Activated CD4-positive, alpha-beta T cell treated with anti-CD3 and anti-CD28 coated beads for 36 hours (primary cell): Measurements from ENCODE around the gene RTKN2. TPM values are rescaled to one million over a fixed set of nuclear protein-coding genes. Genes with fewer than 3 reads are reported as not detected.
"Not testable (repeated sequence)": the region's sequence is repeated elsewhere in the genome, so short reads cannot be mapped to it uniquely, and the experiment has no call there.

Source experiments
- ATAC-seq: fragments of 200-7000 bp; cut with Tn5 transposase; one replicate; pipeline ENCODE4 v1.10.0; 2021; ENCODE audit warnings: mild to moderate bottlenecking, moderate library complexity
- CTCF ChIA-PET: fragments of 350-600 bp; sonication (Branson Sonifier 250); formaldehyde crosslinking; loops from one replicate; lab custom pipeline; 2021; ENCODE audit warnings: antibody characterized with exemption; lab: Charles Lee
- POLR2A ChIA-PET: fragments of 350-600 bp; sonication (Branson Sonifier 250); formaldehyde crosslinking; loops from one replicate; lab custom pipeline; 2021; ENCODE audit warnings: antibody characterized with exemption, inconsistent platforms; lab: Charles Lee
- DNase-seq: peaks from one replicate; pipeline ENCODE4 v3.0.0-alpha.2; 2020
- H3K27ac Mint-ChIP-seq: one replicate; pipeline ENCODE4 v1.8.0; 2021; ENCODE audit warnings: mixed read lengths
- H3K27me3 Mint-ChIP-seq: one replicate; pipeline ENCODE4 v1.8.0; 2021; ENCODE audit warnings: mixed read lengths
- H3K36me3 Mint-ChIP-seq: one replicate; pipeline ENCODE4 v1.8.0; 2021; ENCODE audit warnings: low read depth, mixed read lengths
- H3K4me1 Mint-ChIP-seq: one replicate; pipeline ENCODE4 v1.8.0; 2021; ENCODE audit warnings: mixed read lengths
- H3K4me3 Mint-ChIP-seq: one replicate; pipeline ENCODE4 v1.8.0; 2021; ENCODE audit warnings: mild to moderate bottlenecking, moderate library complexity, mixed read lengths
- H3K9me3 Mint-ChIP-seq: one replicate; pipeline ENCODE4 v1.8.0; 2021; ENCODE audit warnings: low read depth, mixed read lengths
- intact Hi-C, 2 experiments: fragments of 100-400 bp; cut with DNase I in 1 of 2; cut with micrococcal nuclease in 1 of 2; formaldehyde crosslinking; loops; one replicate each; pipeline versions ENCODE4 v1.14.2 to v1.15.1; 2022 to 2024; cut with DNase I, micrococcal nuclease
- total RNA-seq, 2 experiments: library from RNA; stranded (reverse); gene quantifications; one replicate each; pipeline ENCODE4 v1.2.3, GENCODE V29; 2021

The RTKN2 gene
- total RNA-seq, 2 experiments from 2014 or later, result 4.8 TPM

GRCh38 chr10:62242965-62243646 lies 25.5 kb downstream of the RTKN2 start:
- H3K9me3 Mint-ChIP-seq, H3K27me3 Mint-ChIP-seq, H3K36me3 Mint-ChIP-seq, DNase-seq: not testable (repeated sequence)
- intact Hi-C loops, result loop anchor here (1.0 to 10.0 kb wide), 3 partner anchors 57 to 301 kb away; no protein-coding TSS in a partner anchor
- Mint-ChIP-seq H3K4me3 (peak overlapping the region; percentile 13), H3K27ac (peak overlapping the region; percentile 88), H3K4me1 (peaks cover 38% of the 10 kb centered on the region)
- peak; percentile 40 for ATAC-seq
- CTCF ChIA-PET, result interaction anchor here (0.7 to 7.0 kb wide), 17 partner anchors 9 to 496 kb away, joined by 3 to 91 read pairs (median 3); no protein-coding TSS in a partner anchor
- POLR2A ChIA-PET, result interaction anchor here (1.0 to 1.7 kb wide), 4 partner anchors 60 to 200 kb away, joined by 4 to 9 read pairs (median 6); no protein-coding TSS in a partner anchor

GRCh38 chr10:62241521-62241920 lies 27.1 kb downstream of the RTKN2 start:
- intact Hi-C loops, result loop anchor here (5.0 to 10.0 kb wide), 2 partner anchors 157 to 299 kb away; no protein-coding TSS in a partner anchor
- POLR2A ChIA-PET, result interaction anchor here (0.6 kb wide), 1 partner anchor 146 kb away, joined by 3 read pairs; no protein-coding TSS in a partner anchor
- H3K9me3 Mint-ChIP-seq, ATAC-seq, H3K36me3 Mint-ChIP-seq, H3K27me3 Mint-ChIP-seq, H3K4me3 Mint-ChIP-seq, DNase-seq: not testable (repeated sequence)
- peaks cover 42% of the 10 kb centered on the region for H3K4me1 Mint-ChIP-seq
- CTCF ChIA-PET, result interaction anchor here (1.7 to 2.9 kb wide), 2 partner anchors 11 to 202 kb away, joined by 5 to 15 read pairs; no protein-coding TSS in a partner anchor
- H3K27ac Mint-ChIP-seq, result peak overlapping the region; percentile 72

DNA sequence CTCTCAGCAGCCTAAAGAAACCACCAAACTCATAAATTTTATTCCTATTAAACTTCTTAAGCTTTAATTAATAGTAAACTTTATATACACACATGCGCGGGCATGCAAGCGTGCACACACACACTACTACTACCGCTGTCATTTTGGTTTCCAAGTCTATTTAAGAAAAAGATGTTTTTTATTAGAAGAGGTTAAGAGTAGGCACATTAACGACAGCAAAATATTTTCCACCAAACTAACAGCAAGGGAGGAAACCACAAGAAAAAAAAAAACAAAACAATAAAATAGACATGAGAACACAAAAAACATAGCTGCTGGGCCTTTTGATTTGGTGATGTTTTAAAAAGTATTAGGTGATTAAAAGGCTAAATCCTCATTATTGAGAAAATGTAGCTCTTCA lies 28.6 kb downstream of the RTKN2 start:
- H3K36me3 Mint-ChIP-seq, result peaks cover 4% of the 10 kb centered on the region
- peaks cover 41% of the 10 kb centered on the region for H3K4me1 Mint-ChIP-seq
- DNase-seq (no peak), ATAC-seq (no peak)
- no peaks in the 10 kb centered on the region for H3K27me3 Mint-ChIP-seq
- no peaks in the 10 kb centered on the region for H3K9me3 Mint-ChIP-seq
- peak overlapping the region; percentile 65 for H3K27ac Mint-ChIP-seq
- ChIA-PET POLR2A (interaction anchor here (0.7 kb wide), 1 partner anchor 57 kb away, joined by 3 read pairs; no protein-coding TSS in a partner anchor), CTCF (interaction anchor here (1.0 to 2.9 kb wide), 3 partner anchors 9 to 336 kb away, joined by 5 to 15 read pairs (median 9); no protein-coding TSS in a partner anchor)
- intact Hi-C loops, result loop anchor here (5.0 to 10.0 kb wide), 3 partner anchors 155 to 1515 kb away; no protein-coding TSS in a partner anchor
- H3K4me3 Mint-ChIP-seq, result peak overlapping the region; percentile 36

DNA sequence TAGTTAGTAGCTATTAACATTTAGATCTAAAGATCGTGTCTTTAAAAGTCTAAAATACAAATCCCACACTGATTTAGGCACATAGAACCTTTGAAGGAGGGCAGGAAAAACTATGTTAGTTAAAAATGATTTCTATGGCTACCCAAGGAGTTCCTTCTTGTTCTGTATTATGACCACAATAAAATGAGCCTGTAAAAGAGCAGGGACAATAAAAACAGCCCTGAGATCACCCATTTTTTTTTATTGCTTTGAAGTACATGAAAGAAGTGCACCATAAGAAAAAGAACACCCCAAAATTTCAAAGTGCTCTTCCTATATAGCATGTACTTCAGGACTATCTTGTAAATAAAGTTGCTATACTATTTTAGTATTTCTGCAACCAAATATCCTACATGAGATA lies 29.8 kb downstream of the RTKN2 start:
- H3K27ac Mint-ChIP-seq, result peak overlapping the region; percentile 55
- intact Hi-C loops, result loop anchor here in 1 of 2 experiments (10.0 kb wide), 1 partner anchor 1514 kb away; no protein-coding TSS in a partner anchor

GRCh38 chr10:62237966-62238365 lies 30.7 kb downstream of the RTKN2 start:
- ATAC-seq (no peak), DNase-seq (no peak)
- peaks cover 10% of the 10 kb centered on the region for H3K36me3 Mint-ChIP-seq
- H3K27me3 Mint-ChIP-seq, result no peaks in the 10 kb centered on the region
- H3K4me1 Mint-ChIP-seq, result peaks cover 42% of the 10 kb centered on the region
- H3K4me3 Mint-ChIP-seq, result no peak overlapping the region
- POLR2A ChIA-PET, result no interaction called here
- H3K27ac Mint-ChIP-seq, result peak overlapping the region; percentile 60
- CTCF ChIA-PET, result interaction anchor here (0.5 to 2.8 kb wide), 5 partner anchors 11 to 505 kb away, joined by 3 to 9 read pairs (median 3); no protein-coding TSS in a partner anchor
- intact Hi-C loops, result loop anchor here in 1 of 2 experiments (10.0 kb wide), 1 partner anchor 1513 kb away; no protein-coding TSS in a partner anchor
- no peaks in the 10 kb centered on the region for H3K9me3 Mint-ChIP-seq

More for the DNA sequence above, 29.8 kb downstream of the RTKN2 start:
- no peak for ATAC-seq
- ChIA-PET POLR2A (interaction anchor here (0.7 kb wide), 1 partner anchor 125 kb away, joined by 3 read pairs; no protein-coding TSS in a partner anchor), CTCF (interaction anchor here (0.5 to 2.9 kb wide), 7 partner anchors 10 to 487 kb away, joined by 3 to 15 read pairs (median 4); no protein-coding TSS in a partner anchor)
- Mint-ChIP-seq H3K4me3 (no peak overlapping the region), H3K36me3 (peaks cover 8% of the 10 kb centered on the region), H3K9me3 (no peaks in the 10 kb centered on the region), H3K27me3 (no peaks in the 10 kb centered on the region), H3K4me1 (peaks cover 43% of the 10 kb centered on the region)
- DNase-seq, result no peak

DNA sequence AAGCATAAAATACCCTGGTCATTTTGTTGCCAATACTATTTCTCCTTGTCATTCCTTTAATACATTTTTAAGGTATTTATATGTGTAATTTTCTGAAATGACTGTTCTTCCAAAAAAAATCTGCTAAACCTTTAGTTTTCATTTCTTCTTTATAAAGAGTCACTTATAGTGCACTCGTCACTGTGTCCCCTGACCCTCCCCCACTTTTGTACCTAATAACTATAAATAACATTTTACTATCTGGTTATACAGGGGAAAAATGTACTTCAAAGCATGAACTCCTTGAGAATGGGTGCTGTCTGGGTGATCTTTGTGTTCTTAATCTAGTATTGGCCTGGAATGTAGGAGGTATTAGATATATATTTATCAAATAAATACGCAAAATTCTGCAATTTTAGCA lies 31.1 kb downstream of the RTKN2 start:
- intact Hi-C loops, result loop anchor here in 1 of 2 experiments (10.0 kb wide), 1 partner anchor 1513 kb away; no protein-coding TSS in a partner anchor
- Mint-ChIP-seq H3K4me1 (peaks cover 42% of the 10 kb centered on the region), H3K36me3 (peaks cover 10% of the 10 kb centered on the region), H3K4me3 (no peak overlapping the region), H3K27ac (peak overlapping the region; percentile 60), H3K27me3 (no peaks in the 10 kb centered on the region), H3K9me3 (no peaks in the 10 kb centered on the region)
- ChIA-PET CTCF (interaction anchor here (1.2 kb wide), 1 partner anchor 27 kb away, joined by 3 read pairs; no protein-coding TSS in a partner anchor), POLR2A (no interaction called here)
- ATAC-seq (peak; percentile 23), DNase-seq (no peak)

- Mint-ChIP-seq H3K36me3 (peaks cover 11% of the 10 kb centered on the region), H3K9me3 (no peaks in the 10 kb centered on the region), H3K4me3 (peak overlapping the region; percentile 52), H3K27me3 (no peaks in the 10 kb centered on the region), H3K27ac (peak overlapping the region; percentile 82), H3K4me1 (peaks cover 39% of the 10 kb centered on the region)
- ATAC-seq, result no peak
- intact Hi-C loops, result loop anchor here in 1 of 2 experiments (10.0 kb wide), 1 partner anchor 1509 kb away; no protein-coding TSS in a partner anchor
- ChIA-PET POLR2A (interaction anchor here (0.5 to 1.1 kb wide), 2 partner anchors 184 to 210 kb away, joined by 3 read pairs; no protein-coding TSS in a partner anchor), CTCF (interaction anchor here (1.0 to 1.9 kb wide), 4 partner anchors 11 to 191 kb away, joined by 3 to 8 read pairs (median 6); no protein-coding TSS in a partner anchor)
- DNase-seq, result no peak
Measured at GRCh38 chr10:62234077-62234605, 34.5 kb downstream of the RTKN2 start.

- ChIA-PET POLR2A (interaction anchor here (1.1 kb wide), 1 partner anchor 184 kb away, joined by 3 read pairs; no protein-coding TSS in a partner anchor), CTCF (interaction anchor here (1.0 to 1.9 kb wide), 3 partner anchors 12 to 190 kb away, joined by 4 to 8 read pairs (median 7); no protein-coding TSS in a partner anchor)
- Mint-ChIP-seq H3K4me3 (peak overlapping the region; percentile 52), H3K4me1 (peaks cover 35% of the 10 kb centered on the region), H3K9me3 (no peaks in the 10 kb centered on the region), H3K27ac (peak overlapping the region; percentile 82), H3K27me3 (no peaks in the 10 kb centered on the region), H3K36me3 (peaks cover 11% of the 10 kb centered on the region)
- intact Hi-C loops, result loop anchor here in 1 of 2 experiments (10.0 kb wide), 1 partner anchor 1509 kb away; no protein-coding TSS in a partner anchor
- DNase-seq, result no peak
- no peak for ATAC-seq
Measured at GRCh38 chr10:62233356-62234076, 35.1 kb downstream of the RTKN2 start.

GRCh38 chr10:62231805-62232204 lies 36.8 kb downstream of the RTKN2 start:
- intact Hi-C loops, result loop anchor here in 1 of 2 experiments (10.0 kb wide), 1 partner anchor 1507 kb away; no protein-coding TSS in a partner anchor
- H3K36me3 Mint-ChIP-seq, result peaks cover 10% of the 10 kb centered on the region
- peak overlapping the region; percentile 18 for H3K4me3 Mint-ChIP-seq
- no peaks in the 10 kb centered on the region for H3K27me3 Mint-ChIP-seq
- ChIA-PET POLR2A (no interaction called here), CTCF (interaction anchor here (1.3 to 1.9 kb wide), 2 partner anchors 9 to 13 kb away, joined by 5 to 6 read pairs; no protein-coding TSS in a partner anchor)
- DNase-seq, result no peak
- H3K27ac Mint-ChIP-seq, result peak overlapping the region; percentile 40
- ATAC-seq, result no peak
- H3K4me1 Mint-ChIP-seq, result peaks cover 34% of the 10 kb centered on the region
- no peaks in the 10 kb centered on the region for H3K9me3 Mint-ChIP-seq

DNA sequence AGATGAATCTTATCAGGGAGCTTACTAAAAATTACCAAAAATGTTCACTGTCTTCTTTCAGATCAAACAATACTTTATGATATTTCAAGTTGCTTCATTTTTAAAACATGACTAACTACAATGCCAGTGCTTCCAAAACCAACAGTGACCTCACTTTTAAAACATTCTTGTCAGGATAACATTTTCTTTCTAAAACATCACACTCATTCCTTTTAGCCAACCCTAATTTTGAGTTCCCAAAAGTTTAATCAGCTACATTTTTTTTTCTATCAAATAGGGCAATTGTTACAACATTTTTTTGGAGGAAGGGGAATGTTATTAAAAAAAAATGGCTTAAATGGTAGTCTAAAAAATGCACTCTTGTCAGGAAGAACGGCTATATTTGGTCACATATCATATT lies 37.3 kb downstream of the RTKN2 start:
- Mint-ChIP-seq H3K4me3 (no peak overlapping the region), H3K27ac (peak overlapping the region; percentile 40), H3K9me3 (no peaks in the 10 kb centered on the region), H3K4me1 (peaks cover 30% of the 10 kb centered on the region), H3K36me3 (peaks cover 8% of the 10 kb centered on the region), H3K27me3 (no peaks in the 10 kb centered on the region)
- CTCF ChIA-PET, result interaction anchor here (0.6 to 1.9 kb wide), 3 partner anchors 10 to 14 kb away, joined by 3 to 6 read pairs (median 5); no protein-coding TSS in a partner anchor
- POLR2A ChIA-PET, result interaction anchor here (0.7 kb wide), 1 partner anchor 13 kb away, joined by 3 read pairs; no protein-coding TSS in a partner anchor
- intact Hi-C loops, result loop anchor here in 1 of 2 experiments (10.0 kb wide), 1 partner anchor 1507 kb away; no protein-coding TSS in a partner anchor
- ATAC-seq, result no peak
- no peak for DNase-seq
